PC-3 (cell line): ENCODE measurements around the gene NUP153.

Experiments used
- EZH2 ChIP-seq: fragments of 300-600 bp; sonication (generic); IDR thresholded peaks from one replicate; pipeline ENCODE4 v1.6.1; 2017; ENCODE audit warnings: antibody characterized with exemption, mild to moderate bottlenecking, low read length; ENCODE audit not compliant: unreplicated experiment
- TF ChIP-seq, protein P1 (sequence below): fragments of 300-600 bp; sonication (generic); conservative IDR thresholded peaks from 2 replicates; pipeline ENCODE4 v1.5.1; 2017; ENCODE audit warnings: antibody characterized with exemption, low read depth, mild to moderate bottlenecking, low read length

- TF ChIP-seq, protein P1, sequence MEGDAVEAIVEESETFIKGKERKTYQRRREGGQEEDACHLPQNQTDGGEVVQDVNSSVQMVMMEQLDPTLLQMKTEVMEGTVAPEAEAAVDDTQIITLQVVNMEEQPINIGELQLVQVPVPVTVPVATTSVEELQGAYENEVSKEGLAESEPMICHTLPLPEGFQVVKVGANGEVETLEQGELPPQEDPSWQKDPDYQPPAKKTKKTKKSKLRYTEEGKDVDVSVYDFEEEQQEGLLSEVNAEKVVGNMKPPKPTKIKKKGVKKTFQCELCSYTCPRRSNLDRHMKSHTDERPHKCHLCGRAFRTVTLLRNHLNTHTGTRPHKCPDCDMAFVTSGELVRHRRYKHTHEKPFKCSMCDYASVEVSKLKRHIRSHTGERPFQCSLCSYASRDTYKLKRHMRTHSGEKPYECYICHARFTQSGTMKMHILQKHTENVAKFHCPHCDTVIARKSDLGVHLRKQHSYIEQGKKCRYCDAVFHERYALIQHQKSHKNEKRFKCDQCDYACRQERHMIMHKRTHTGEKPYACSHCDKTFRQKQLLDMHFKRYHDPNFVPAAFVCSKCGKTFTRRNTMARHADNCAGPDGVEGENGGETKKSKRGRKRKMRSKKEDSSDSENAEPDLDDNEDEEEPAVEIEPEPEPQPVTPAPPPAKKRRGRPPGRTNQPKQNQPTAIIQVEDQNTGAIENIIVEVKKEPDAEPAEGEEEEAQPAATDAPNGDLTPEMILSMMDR: no peak
- TF ChIP-seq EZH2: no peak
Measured at GRCh38 chr6:17719323-17720041, 12.8 kb upstream of the NUP153 start.
